ENCODE measurements around the gene MCAM. TPM values are rescaled to one million over a fixed set of nuclear protein-coding genes. Genes with fewer than 3 reads are reported as not detected.

Gene MCAM
- total and polyA plus RNA-seq, 2 of the 8 experiments (the other 6 are each of a cell fraction or from before 2014, with no cell fraction given), result 22.4 to 32.2 TPM

- no peak for TF ChIP-seq KDM5A (IDR thresholded peaks at IDR 0.05; ENCODE audit: low read length)
- TF ChIP-seq SP1 (IDR thresholded peaks at IDR 0.05; ENCODE audit: low read depth, low read length), result peak; percentile 10; the same call in 1 of the 2 replicates
- TF ChIP-seq SRF (IDR thresholded peaks at IDR 0.05; ENCODE audit: low read depth, low read length), result no peak
- TF ChIP-seq BACH1 (IDR thresholded peaks at IDR 0.05; ENCODE audit: low read length), result no peak
- no peak for TF ChIP-seq NRF1 (IDR thresholded peaks at IDR 0.05; ENCODE audit: low read depth, low read length)
- TF ChIP-seq JUN (IDR thresholded peaks at IDR 0.05; ENCODE audit: low read depth, low read length), result no peak
- no peak for TF ChIP-seq USF2 (IDR thresholded peaks at IDR 0.05; ENCODE audit: low read length)
- no peak for TF ChIP-seq SP2 (IDR thresholded peaks at IDR 0.05; ENCODE audit: low read length)
- no peak for TF ChIP-seq CHD1 (IDR thresholded peaks at IDR 0.05; ENCODE audit: low read depth, low read length)
- no peak for TF ChIP-seq ATF3 (IDR thresholded peaks at IDR 0.05; ENCODE audit: insufficient read depth, low read depth, low read length)
- TF ChIP-seq NANOG (IDR thresholded peaks at IDR 0.05; ENCODE audit: insufficient read depth, low read depth, low read length, poor library complexity, severe bottlenecking), result no peak
- no peak for TF ChIP-seq JUND (IDR thresholded peaks at IDR 0.05; ENCODE audit: low read length)
- no peak for TF ChIP-seq SIX5 (IDR thresholded peaks at IDR 0.05; ENCODE audit: low read depth, low read length)
- no peak for TF ChIP-seq CEBPB (IDR thresholded peaks at IDR 0.05; ENCODE audit: low read depth, low read length)
- no peak for TF ChIP-seq CBX8 (IDR thresholded peaks at IDR 0.05; ENCODE audit: borderline replicate concordance, low read depth, low read length)
- no peak for TF ChIP-seq E2F6 (IDR thresholded peaks at IDR 0.05)
- TF ChIP-seq HDAC6 (IDR thresholded peaks at IDR 0.05; ENCODE audit: low read depth, low read length), result no peak
- 0 out of 2 replicates have a peak, but pooled peaks have one; percentile 25 for TF ChIP-seq MAFK (IDR thresholded peaks at IDR 0.05; ENCODE audit: low read depth, low read length)
- peak; percentile 100 for TF ChIP-seq KDM1A (IDR thresholded peaks at IDR 0.05; ENCODE audit: borderline replicate concordance, low read length)
- TF ChIP-seq YY1 (IDR thresholded peaks at IDR 0.05; ENCODE audit: low read depth, low read length), result peak; percentile 60; the same call in 1 of the 2 replicates
- peak in 2 of 3 experiments; percentile 83 to 89; a peak in 3 of 4 replicates for TF ChIP-seq CTCF (IDR thresholded peaks at IDR 0.05; ENCODE audit: control extremely low read depth in 1 of 3, insufficient read depth in 1 of 3, low read depth in 1 of 3, low read length in 3 of 3)
Measured at GRCh38 chr11:119323532-119324033, 6.7 kb upstream of the MCAM start (continued).
